Amniotic stem cell (primary cell): ENCODE measurements around the gene RAET1L.
"Not testable (repeated sequence)": the region's sequence is repeated elsewhere in the genome, so short reads cannot be mapped to it uniquely, and the experiment has no call there.

Source experiments
- DNase-seq: peaks from one replicate; lab custom pipeline; 2025; lab: John Stamatoyannopoulos, UW

Gene RAET1L

GRCh38 chr6:149991472-149991795, 33.9 kb downstream of the RAET1L start:
- DNase-seq: not testable (repeated sequence)

- no peak for DNase-seq
Observed at GRCh38 chr6:149990661-149991471, 34.5 kb downstream of the RAET1L start.

GRCh38 chr6:149990212-149990660, 35.1 kb downstream of the RAET1L start:
- no peak for DNase-seq

- DNase-seq: no peak
Observed at GRCh38 chr6:149988550-149989346, 36.6 kb downstream of the RAET1L start.

GRCh38 chr6:149987602-149988107, 37.7 kb downstream of the RAET1L start:
- no peak for DNase-seq

GRCh38 chr6:149985481-149985937, 39.8 kb downstream of the RAET1L start:
- no peak for DNase-seq

GRCh38 chr6:149984773-149985172, 40.6 kb downstream of the RAET1L start:
- DNase-seq: no peak

GRCh38 chr6:149983145-149983544, 42.2 kb downstream of the RAET1L start:
- no peak for DNase-seq

GRCh38 chr6:149979293-149979692, 46.0 kb downstream of the RAET1L start:
- DNase-seq: no peak

- no peak for DNase-seq
Observed at GRCh38 chr6:149978610-149979009, 46.7 kb downstream of the RAET1L start.

GRCh38 chr6:149977221-149977620, 48.1 kb downstream of the RAET1L start:
- DNase-seq: no peak

GRCh38 chr6:149975400-149975799, 49.9 kb downstream of the RAET1L start:
- DNase-seq: no peak

- no peak for DNase-seq
Observed at GRCh38 chr6:149974825-149975224, 50.5 kb downstream of the RAET1L start.

- not testable (repeated sequence) for DNase-seq
Observed at GRCh38 chr6:149974394-149974793, 50.9 kb downstream of the RAET1L start.

GRCh38 chr6:149969635-149970034, 55.7 kb downstream of the RAET1L start:
- DNase-seq: no peak

GRCh38 chr6:149968909-149969308, 56.4 kb downstream of the RAET1L start:
- not testable (repeated sequence) for DNase-seq
